ENCODE results near the gene VGLL1.

The VGLL1 gene

DNA sequence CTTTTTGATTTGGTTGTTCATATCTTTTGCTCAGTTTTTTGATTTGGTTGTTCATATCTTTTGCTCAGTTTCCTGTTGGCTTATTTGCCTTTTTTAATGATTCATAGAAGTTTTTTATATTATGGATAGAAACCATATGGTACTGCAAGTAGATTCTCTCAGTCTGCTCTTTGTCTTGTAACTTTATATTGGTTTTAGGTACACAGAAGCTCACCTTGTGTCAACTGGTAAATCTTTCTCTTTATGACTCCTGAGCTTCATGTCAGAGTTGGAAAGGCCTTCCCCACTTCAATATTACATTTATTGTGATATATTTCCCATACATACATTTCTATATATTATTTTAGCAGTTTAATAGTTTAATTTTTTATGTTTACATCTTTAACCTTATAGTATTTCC lies 8.2 kb upstream of the VGLL1 start:
- Histone ChIP-seq H3K4me1 (ENCODE audit: control insufficient read depth in 1 of 2, insufficient read depth in 2 of 2, low read length in 2 of 2) (peaks cover 0 to 9% of the 10 kb centered on the region in 2 donors), H3K27me3 (ENCODE audit: control insufficient read depth in 1 of 2, insufficient read depth in 2 of 2, low read length in 2 of 2) (no peaks in the 10 kb centered on the region), H3K36me3 (ENCODE audit: control insufficient read depth in 1 of 2, insufficient read depth in 2 of 2, low read length in 2 of 2) (no peaks in the 10 kb centered on the region), H3K4me3 (ENCODE audit: low read depth in 1 of 2, low read length in 2 of 2) (no peak overlapping the region), H3K27ac (ENCODE audit: low read depth, low read length) (no peak overlapping the region), H3K9ac (ENCODE audit: low read depth in 1 of 2, low read length in 2 of 2) (no peak overlapping the region), H3K9me3 (ENCODE audit: control insufficient read depth in 1 of 2, low read length in 2 of 2) (no peaks in the 10 kb centered on the region)

DNA sequence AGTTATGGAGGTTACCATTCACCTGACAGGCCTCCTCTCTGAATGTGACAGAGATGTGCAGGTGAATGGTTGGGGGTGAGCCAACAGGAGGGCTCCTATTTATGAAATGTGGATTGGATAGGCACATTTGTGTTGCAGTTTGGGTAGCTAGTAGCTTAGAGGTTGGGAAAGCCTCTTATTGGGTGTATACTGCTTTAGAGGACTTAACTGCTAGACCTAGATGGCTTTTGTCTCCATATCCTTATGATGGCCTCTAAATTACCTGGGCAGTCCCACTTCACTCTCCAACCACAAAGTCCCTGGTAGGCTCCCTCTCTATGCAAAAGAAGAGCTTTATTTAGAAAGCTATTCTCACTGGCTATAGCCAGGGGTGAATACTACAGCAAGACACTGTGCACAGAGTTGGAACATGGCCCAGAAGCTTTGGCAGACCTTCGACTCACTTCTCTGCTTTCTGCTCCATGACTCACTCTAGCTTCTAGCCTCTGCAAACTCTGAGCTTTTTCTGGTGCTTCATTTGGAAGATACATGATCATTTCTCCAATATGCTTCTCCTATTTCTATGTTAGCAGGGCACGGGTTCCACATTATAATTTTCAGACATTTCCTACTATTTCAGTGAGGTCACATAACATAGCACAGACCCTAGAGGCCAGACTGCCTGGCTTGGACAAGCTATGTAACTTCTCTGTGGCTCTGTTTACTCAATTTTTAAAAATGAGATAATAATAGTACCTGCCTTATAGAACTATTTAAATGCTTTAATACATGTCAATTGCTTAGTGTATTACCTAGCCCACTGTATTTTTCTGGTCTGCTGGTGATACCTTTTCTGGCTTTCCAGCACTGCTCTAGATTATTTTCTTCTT lies 6.0 kb upstream of the VGLL1 start:
- no peaks in the 10 kb centered on the region for H3K36me3 ChIP-seq (ENCODE audit: control insufficient read depth in 1 of 2, insufficient read depth in 2 of 2, low read length in 2 of 2)
- peaks cover 0 to 9% of the 10 kb centered on the region in 2 donors for H3K4me1 ChIP-seq (ENCODE audit: control insufficient read depth in 1 of 2, insufficient read depth in 2 of 2, low read length in 2 of 2)
- no peak overlapping the region for H3K4me3 ChIP-seq (ENCODE audit: low read depth in 1 of 2, low read length in 2 of 2)
- H3K9me3 ChIP-seq (ENCODE audit: control insufficient read depth in 1 of 2, low read length in 2 of 2), result no peaks in the 10 kb centered on the region
- no peak overlapping the region for H3K27ac ChIP-seq (ENCODE audit: low read depth, low read length)
- H3K9ac ChIP-seq (ENCODE audit: low read depth in 1 of 2, low read length in 2 of 2), result no peak overlapping the region
- no peaks in the 10 kb centered on the region for H3K27me3 ChIP-seq (ENCODE audit: control insufficient read depth in 1 of 2, insufficient read depth in 2 of 2, low read length in 2 of 2)

DNA sequence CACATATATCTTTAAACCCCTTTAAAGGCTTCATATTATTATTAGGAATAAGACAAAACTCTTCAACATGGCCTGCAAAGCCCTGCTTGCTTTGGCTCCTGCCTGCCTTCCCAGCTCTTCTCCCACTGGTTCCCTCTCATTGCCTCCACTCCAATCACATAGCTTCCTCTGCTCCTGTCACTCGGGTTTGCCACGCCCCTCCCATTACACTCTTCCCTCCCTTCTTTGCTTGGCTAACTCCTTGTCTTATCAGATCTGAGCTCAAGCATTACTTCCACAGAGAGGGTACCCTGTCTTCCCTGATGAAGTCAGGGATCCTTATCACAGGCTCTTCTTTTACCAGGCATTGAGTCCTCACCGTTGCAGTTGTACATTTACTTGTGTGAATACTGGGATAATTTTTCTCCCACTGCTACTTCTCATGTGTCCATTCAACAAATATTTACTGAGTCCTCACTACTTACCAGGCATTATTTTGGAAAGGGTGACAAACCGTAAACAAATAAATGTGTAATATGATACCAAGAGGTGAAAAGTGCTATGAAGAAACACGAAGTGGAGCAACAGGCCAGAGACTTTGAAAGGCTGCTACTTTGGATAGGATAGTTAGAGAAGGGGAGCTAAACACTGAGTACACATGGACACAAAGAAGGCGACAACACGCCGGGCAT lies 3.2 kb upstream of the VGLL1 start:
- no peaks in the 10 kb centered on the region for H3K27me3 ChIP-seq (ENCODE audit: control insufficient read depth in 1 of 2, insufficient read depth in 2 of 2, low read length in 2 of 2)
- H3K4me3 ChIP-seq (ENCODE audit: low read depth in 1 of 2, low read length in 2 of 2), result no peak overlapping the region
- no peak overlapping the region for H3K27ac ChIP-seq (ENCODE audit: low read depth, low read length)
- H3K9me3 ChIP-seq (ENCODE audit: control insufficient read depth in 1 of 2, low read length in 2 of 2), result no peaks in the 10 kb centered on the region
- H3K9ac ChIP-seq (ENCODE audit: low read depth in 1 of 2, low read length in 2 of 2), result no peak overlapping the region
- peaks cover 0 to 9% of the 10 kb centered on the region in 2 donors for H3K4me1 ChIP-seq (ENCODE audit: control insufficient read depth in 1 of 2, insufficient read depth in 2 of 2, low read length in 2 of 2)
- H3K36me3 ChIP-seq (ENCODE audit: control insufficient read depth in 1 of 2, insufficient read depth in 2 of 2, low read length in 2 of 2), result no peaks in the 10 kb centered on the region

DNA sequence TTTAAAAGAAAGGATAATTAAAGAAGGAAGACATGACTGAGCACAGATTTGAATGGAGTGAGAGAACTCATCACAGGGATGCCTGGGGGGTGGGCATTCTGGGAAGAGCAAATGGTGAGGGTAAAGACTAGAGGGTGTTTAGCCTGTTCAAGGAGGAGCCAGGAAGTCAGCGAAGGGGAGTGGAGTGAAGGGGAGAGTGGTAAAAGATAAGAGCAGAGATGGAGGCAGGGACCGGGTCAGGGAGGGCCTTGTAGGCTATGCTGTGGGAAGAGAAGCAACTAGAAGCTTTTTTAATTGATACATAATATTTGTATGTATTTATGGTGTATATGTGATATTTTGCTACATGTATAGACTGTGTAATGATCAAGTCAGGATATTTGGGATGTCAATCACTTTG lies 2.2 kb upstream of the VGLL1 start:
- no peak overlapping the region for H3K9ac ChIP-seq (ENCODE audit: low read depth in 1 of 2, low read length in 2 of 2)
- no peaks in the 10 kb centered on the region for H3K36me3 ChIP-seq (ENCODE audit: control insufficient read depth in 1 of 2, insufficient read depth in 2 of 2, low read length in 2 of 2)
- H3K27me3 ChIP-seq (ENCODE audit: control insufficient read depth in 1 of 2, insufficient read depth in 2 of 2, low read length in 2 of 2), result no peaks in the 10 kb centered on the region
- H3K27ac ChIP-seq (ENCODE audit: low read depth, low read length), result no peak overlapping the region
- peaks cover 0 to 9% of the 10 kb centered on the region in 2 donors for H3K4me1 ChIP-seq (ENCODE audit: control insufficient read depth in 1 of 2, insufficient read depth in 2 of 2, low read length in 2 of 2)
- H3K9me3 ChIP-seq (ENCODE audit: control insufficient read depth in 1 of 2, low read length in 2 of 2), result no peaks in the 10 kb centered on the region
- no peak overlapping the region for H3K4me3 ChIP-seq (ENCODE audit: low read depth in 1 of 2, low read length in 2 of 2)

DNA sequence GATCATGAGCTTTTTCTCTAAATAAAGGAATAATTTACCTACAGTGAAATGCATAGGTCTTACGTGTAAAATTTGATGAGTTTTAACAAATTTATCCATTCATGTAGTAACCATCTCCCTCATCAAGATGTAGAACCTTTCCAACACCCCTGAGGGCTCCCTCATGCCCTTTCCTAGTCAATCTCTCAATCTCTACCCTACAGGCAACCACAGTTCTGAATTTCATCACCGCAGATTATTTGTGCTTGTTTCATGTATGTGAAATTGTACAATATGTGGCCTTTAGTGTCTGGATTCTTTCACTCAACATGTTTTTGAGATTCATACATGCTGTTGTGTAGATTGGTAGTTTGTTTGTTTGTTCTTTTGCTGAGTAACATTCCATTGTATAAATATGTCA lies 2.1 kb downstream of the VGLL1 start:
- no peaks in the 10 kb centered on the region for H3K27me3 ChIP-seq (ENCODE audit: control insufficient read depth in 1 of 2, insufficient read depth in 2 of 2, low read length in 2 of 2)
- H3K36me3 ChIP-seq (ENCODE audit: control insufficient read depth in 1 of 2, insufficient read depth in 2 of 2, low read length in 2 of 2), result no peaks in the 10 kb centered on the region
- H3K9ac ChIP-seq (ENCODE audit: low read depth in 1 of 2, low read length in 2 of 2), result no peak overlapping the region
- H3K9me3 ChIP-seq (ENCODE audit: control insufficient read depth in 1 of 2, low read length in 2 of 2), result no peaks in the 10 kb centered on the region
- H3K27ac ChIP-seq (ENCODE audit: low read depth, low read length), result no peak overlapping the region
- H3K4me3 ChIP-seq (ENCODE audit: low read depth in 1 of 2, low read length in 2 of 2), result no peak overlapping the region
- no peaks in the 10 kb centered on the region for H3K4me1 ChIP-seq (ENCODE audit: control insufficient read depth in 1 of 2, insufficient read depth in 2 of 2, low read length in 2 of 2)

DNA sequence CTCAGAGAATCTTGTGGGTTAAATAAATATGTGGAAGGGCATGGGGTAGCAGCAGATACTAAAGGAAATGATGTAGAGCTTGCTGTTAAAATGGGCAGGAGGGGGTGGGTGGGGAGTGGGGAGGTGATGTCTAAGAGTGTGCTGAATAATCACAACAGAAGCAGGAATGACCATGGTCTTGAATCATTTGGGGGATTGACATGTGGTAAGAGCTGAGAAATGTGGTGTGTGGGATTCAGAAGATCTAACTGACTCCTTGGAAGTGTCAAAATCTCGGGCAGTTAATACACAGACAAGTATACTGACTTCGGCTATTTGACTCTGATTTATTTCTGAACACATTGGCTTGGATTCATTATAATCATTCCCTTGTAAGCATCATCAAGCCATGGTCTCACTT lies 6.8 kb downstream of the VGLL1 start:
- no peak overlapping the region for H3K4me3 ChIP-seq (ENCODE audit: low read depth in 1 of 2, low read length in 2 of 2)
- no peaks in the 10 kb centered on the region for H3K27me3 ChIP-seq (ENCODE audit: control insufficient read depth in 1 of 2, insufficient read depth in 2 of 2, low read length in 2 of 2)
- no peaks in the 10 kb centered on the region for H3K9me3 ChIP-seq (ENCODE audit: control insufficient read depth in 1 of 2, low read length in 2 of 2)
- no peak overlapping the region for H3K9ac ChIP-seq (ENCODE audit: low read depth in 1 of 2, low read length in 2 of 2)
- H3K36me3 ChIP-seq (ENCODE audit: control insufficient read depth in 1 of 2, insufficient read depth in 2 of 2, low read length in 2 of 2), result no peaks in the 10 kb centered on the region
- H3K4me1 ChIP-seq (ENCODE audit: control insufficient read depth in 1 of 2, insufficient read depth in 2 of 2, low read length in 2 of 2), result no peaks in the 10 kb centered on the region
- no peak overlapping the region for H3K27ac ChIP-seq (ENCODE audit: low read depth, low read length)

DNA sequence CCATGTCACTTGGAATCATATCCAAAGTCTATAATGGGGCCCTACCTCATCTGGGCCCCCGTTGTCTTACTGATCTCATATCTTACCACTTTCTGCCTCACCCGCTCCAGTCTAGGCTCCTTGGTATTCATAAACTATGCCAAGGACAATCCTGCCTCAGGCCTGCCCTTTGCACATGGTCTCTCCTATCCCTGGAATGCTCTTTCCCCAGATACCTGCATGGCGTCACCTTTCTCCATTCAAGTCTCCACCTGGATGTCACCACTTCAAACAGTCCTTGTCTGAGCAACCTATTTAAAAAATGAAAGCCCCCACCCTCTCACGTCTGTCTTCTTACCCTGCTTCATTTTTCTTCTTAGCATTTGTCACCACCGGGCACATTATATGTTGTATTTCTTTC lies 8.2 kb downstream of the VGLL1 start:
- H3K9me3 ChIP-seq (ENCODE audit: control insufficient read depth in 1 of 2, low read length in 2 of 2), result no peaks in the 10 kb centered on the region
- no peak overlapping the region for H3K4me3 ChIP-seq (ENCODE audit: low read depth in 1 of 2, low read length in 2 of 2)
- H3K36me3 ChIP-seq (ENCODE audit: control insufficient read depth in 1 of 2, insufficient read depth in 2 of 2, low read length in 2 of 2), result no peaks in the 10 kb centered on the region
- no peak overlapping the region for H3K9ac ChIP-seq (ENCODE audit: low read depth in 1 of 2, low read length in 2 of 2)
- no peak overlapping the region for H3K27ac ChIP-seq (ENCODE audit: low read depth, low read length)
- H3K4me1 ChIP-seq (ENCODE audit: control insufficient read depth in 1 of 2, insufficient read depth in 2 of 2, low read length in 2 of 2), result no peaks in the 10 kb centered on the region
- no peaks in the 10 kb centered on the region for H3K27me3 ChIP-seq (ENCODE audit: control insufficient read depth in 1 of 2, insufficient read depth in 2 of 2, low read length in 2 of 2)

DNA sequence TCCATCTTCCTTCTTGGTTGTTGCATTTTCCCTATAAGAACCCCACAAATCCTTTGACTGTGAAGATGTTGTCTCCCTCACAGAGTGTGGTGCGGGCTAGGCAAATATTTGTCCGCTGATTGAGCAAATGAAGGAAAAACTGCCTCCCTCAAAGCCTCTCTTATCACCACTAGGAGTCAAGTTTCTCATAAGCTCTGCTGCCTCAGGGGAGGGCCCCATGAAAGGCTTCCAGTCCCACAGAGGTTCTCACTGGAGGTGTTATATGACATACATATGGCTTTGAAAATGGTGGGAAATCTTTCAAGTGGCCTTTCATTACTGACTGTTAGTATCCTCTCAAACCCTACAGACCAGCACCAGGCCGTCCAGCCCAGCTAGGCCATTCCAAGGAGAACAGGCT lies 9.3 kb downstream of the VGLL1 start:
- no peak overlapping the region for H3K4me3 ChIP-seq (ENCODE audit: low read depth in 1 of 2, low read length in 2 of 2)
- no peak overlapping the region for H3K27ac ChIP-seq (ENCODE audit: low read depth, low read length)
- H3K4me1 ChIP-seq (ENCODE audit: control insufficient read depth in 1 of 2, insufficient read depth in 2 of 2, low read length in 2 of 2), result no peaks in the 10 kb centered on the region
- H3K36me3 ChIP-seq (ENCODE audit: control insufficient read depth in 1 of 2, insufficient read depth in 2 of 2, low read length in 2 of 2), result no peaks in the 10 kb centered on the region
- H3K9ac ChIP-seq (ENCODE audit: low read depth in 1 of 2, low read length in 2 of 2), result no peak overlapping the region
- no peaks in the 10 kb centered on the region for H3K27me3 ChIP-seq (ENCODE audit: control insufficient read depth in 1 of 2, insufficient read depth in 2 of 2, low read length in 2 of 2)
- H3K9me3 ChIP-seq (ENCODE audit: control insufficient read depth in 1 of 2, low read length in 2 of 2), result no peaks in the 10 kb centered on the region

DNA sequence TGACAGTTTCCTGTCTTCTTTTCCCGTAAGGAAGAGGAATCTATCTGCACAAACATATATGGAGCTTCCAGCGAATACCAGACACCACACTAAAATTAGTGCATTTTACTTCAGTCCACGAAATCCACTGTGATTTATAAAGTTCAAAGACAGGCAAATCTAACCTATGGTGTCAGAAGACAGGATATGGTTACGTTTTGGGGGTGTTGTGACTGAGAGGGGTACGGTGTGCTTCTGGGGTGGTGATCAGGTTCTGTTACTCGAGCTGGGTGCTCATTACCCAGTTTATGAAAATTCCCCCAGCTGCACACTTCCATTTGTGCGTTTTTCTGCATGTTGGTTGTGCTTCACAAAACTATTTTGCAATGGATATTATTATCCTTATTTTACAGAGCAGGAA lies 10.3 kb downstream of the VGLL1 start:
- H3K36me3 ChIP-seq (ENCODE audit: control insufficient read depth in 1 of 2, insufficient read depth in 2 of 2, low read length in 2 of 2), result no peaks in the 10 kb centered on the region
- H3K4me1 ChIP-seq (ENCODE audit: control insufficient read depth in 1 of 2, insufficient read depth in 2 of 2, low read length in 2 of 2), result no peaks in the 10 kb centered on the region
- H3K9me3 ChIP-seq (ENCODE audit: control insufficient read depth in 1 of 2, low read length in 2 of 2), result no peaks in the 10 kb centered on the region
- H3K27me3 ChIP-seq (ENCODE audit: control insufficient read depth in 1 of 2, insufficient read depth in 2 of 2, low read length in 2 of 2), result no peaks in the 10 kb centered on the region
- H3K9ac ChIP-seq (ENCODE audit: low read depth in 1 of 2, low read length in 2 of 2), result no peak overlapping the region
- no peak overlapping the region for H3K4me3 ChIP-seq (ENCODE audit: low read depth in 1 of 2, low read length in 2 of 2)
- H3K27ac ChIP-seq (ENCODE audit: low read depth, low read length), result no peak overlapping the region

DNA sequence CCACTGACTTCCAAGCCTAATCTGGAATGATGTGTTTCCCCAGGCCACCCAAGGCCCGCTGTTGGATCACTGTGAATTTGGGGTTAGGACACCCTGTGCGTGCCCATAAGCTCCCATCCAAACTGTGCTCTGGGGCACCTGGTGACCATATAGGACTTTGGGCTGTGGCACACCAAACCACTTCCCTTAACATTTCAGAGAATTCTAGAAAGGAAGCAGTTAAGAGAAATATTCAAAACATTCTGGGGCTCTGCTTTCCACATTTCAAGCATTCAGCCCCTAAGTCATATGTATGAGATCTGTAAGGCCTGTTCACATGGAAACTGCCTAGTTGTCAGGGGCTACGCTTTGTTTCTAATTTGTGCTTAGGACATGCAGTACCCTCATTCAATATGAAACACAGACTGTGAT lies 14.4 kb downstream of the VGLL1 start:
- Histone ChIP-seq H3K36me3 (ENCODE audit: control insufficient read depth in 1 of 2, insufficient read depth in 2 of 2, low read length in 2 of 2) (no peaks in the 10 kb centered on the region), H3K27me3 (ENCODE audit: control insufficient read depth in 1 of 2, insufficient read depth in 2 of 2, low read length in 2 of 2) (no peaks in the 10 kb centered on the region), H3K4me1 (ENCODE audit: control insufficient read depth in 1 of 2, insufficient read depth in 2 of 2, low read length in 2 of 2) (no peaks in the 10 kb centered on the region), H3K27ac (ENCODE audit: low read depth, low read length) (no peak overlapping the region), H3K9ac (ENCODE audit: low read depth in 1 of 2, low read length in 2 of 2) (no peak overlapping the region), H3K9me3 (ENCODE audit: control insufficient read depth in 1 of 2, low read length in 2 of 2) (no peaks in the 10 kb centered on the region), H3K4me3 (ENCODE audit: low read depth in 1 of 2, low read length in 2 of 2) (no peak overlapping the region)
